K562 (cell line): ENCODE results near the gene CSF1R. TPM values are rescaled to one million over a fixed set of nuclear protein-coding genes. Genes with fewer than 3 reads are reported as not detected.

Experiments used
- ATAC-seq: fragments of 200-7000 bp; cut with Tn5 transposase; 3 replicates; pipeline ENCODE4 v1.9.1; 2020; ENCODE audit warnings: moderate library complexity
- BruUV-seq: library from RNA; stranded (reverse); fragments of 400-500 nt; replicated peaks from 2 replicates; lab custom pipeline; 2021; lab: Mats Ljungman, UMichigan
- CTCF ChIA-PET: fragments of 300-600 bp; formaldehyde crosslinking; extraction: SDS; loops from one replicate; lab custom pipeline; 2021; ENCODE audit warnings: low intra/inter-chr PET ratio; lab: Yijun Ruan, JAX
- POLR2A ChIA-PET: fragments of 300-600, 350-650 bp; sonication (Branson Sonifier 250); formaldehyde crosslinking; extraction: SDS; loops from one replicate; lab custom pipeline; 2021; ENCODE audit warnings: antibody characterized with exemption, inconsistent platforms; lab: Yijun Ruan, JAX
- DNase-seq, 4 experiments: peaks; one replicate each; pipeline versions ENCODE4 v3.0.0 to v3.0.0-alpha.2; 2011 to 2018; ENCODE audit warnings: low spot score in 3 of 4, mixed read lengths in 3 of 4; ENCODE audit errors: extremely low read depth in 1 of 4
- FAIRE-seq: peaks from 2 replicates; lab custom pipeline; 2011; peaks lifted over from hg19 to GRCh38; lab: Jason Lieb, UNC
- H2AFZ ChIP-seq: 2 replicates; pipeline ENCODE4 v1.6.0; 2011; ENCODE audit warnings: low read depth, low read length, control low read depth, inconsistent platforms
- H3K27ac ChIP-seq: fragments of 200-600 bp; 3 replicates; pipeline ENCODE4 v1.8.0; 2011; ENCODE audit warnings: low read depth, mild to moderate bottlenecking, control low read depth, inconsistent platforms, low read length, moderate library complexity, mixed read lengths; ENCODE audit errors: extremely low read depth
- H3K27me3 ChIP-seq, 2 experiments: fragments of 300-600 bp in 1 of 2; 2 replicates in 1 of 2; 3 replicates in 1 of 2; pipeline versions ENCODE4 v1.6.0 to v1.8.0; 2011; ENCODE audit warnings: inconsistent platforms in 2 of 2, low read length in 2 of 2, mild to moderate bottlenecking in 1 of 2, mixed read lengths in 1 of 2, moderate library complexity in 1 of 2; ENCODE audit not compliant: control insufficient read depth in 2 of 2, insufficient read depth in 2 of 2
- H3K36me3 ChIP-seq: fragments of 300-600 bp; 3 replicates; pipeline ENCODE4 v1.8.0; 2011; ENCODE audit warnings: mild to moderate bottlenecking, low read length, inconsistent platforms; ENCODE audit not compliant: control insufficient read depth, insufficient read depth
- H3K4me1 ChIP-seq, 2 experiments: fragments of 200-600 bp in 1 of 2; replicated peaks in 1 of 2; 2 replicates in 1 of 2; 3 replicates in 1 of 2; pipeline versions ENCODE4 v1.5.1 to v1.8.0; 2011; ENCODE audit warnings: inconsistent platforms in 2 of 2, low read length in 2 of 2, mild to moderate bottlenecking in 1 of 2, mixed read lengths in 1 of 2, moderate library complexity in 1 of 2; ENCODE audit not compliant: control insufficient read depth in 2 of 2, insufficient read depth in 2 of 2
- H3K4me2 ChIP-seq: 2 replicates; pipeline ENCODE4 v1.6.1; 2011; ENCODE audit warnings: low read length, control low read depth, inconsistent platforms, mixed read lengths; ENCODE audit not compliant: insufficient read depth
- H3K4me3 ChIP-seq: fragments of 200-600 bp; sonication (generic), shearing (Covaris generic); 2 replicates; pipeline ENCODE4 v1.5.1; 2016; ENCODE audit warnings: control low read depth, inconsistent platforms
- H3K79me2 ChIP-seq: fragments of 200-600 bp; 3 replicates; pipeline ENCODE4 v1.8.0; 2011; ENCODE audit warnings: low read length, inconsistent platforms; ENCODE audit not compliant: control insufficient read depth, insufficient read depth
- H3K9ac ChIP-seq, 2 experiments: 2 replicates each; pipeline versions ENCODE4 v1.6.0 to v1.6.1; 2011; ENCODE audit warnings: low read depth in 2 of 2, low read length in 2 of 2, control low read depth in 1 of 2, inconsistent platforms in 1 of 2, mild to moderate bottlenecking in 1 of 2, mixed read lengths in 1 of 2; ENCODE audit not compliant: insufficient read depth in 1 of 2
- H3K9me1 ChIP-seq: one replicate; pipeline ENCODE4 v1.6.0; 2011; ENCODE audit warnings: inconsistent platforms, mild to moderate bottlenecking, low read length, moderate library complexity; ENCODE audit not compliant: control insufficient read depth, insufficient read depth
- H3K9me3 ChIP-seq: replicated peaks from 2 replicates; pipeline ENCODE4 v1.5.1; 2011; ENCODE audit warnings: low read depth, low read length, inconsistent platforms; ENCODE audit not compliant: control insufficient read depth, insufficient read depth
- H4K20me1 ChIP-seq: replicated peaks from 2 replicates; pipeline ENCODE4 v1.6.1; 2011; ENCODE audit warnings: low read length, inconsistent platforms, mixed read lengths; ENCODE audit not compliant: control insufficient read depth, insufficient read depth
- CHD2 ChIP-seq: IDR thresholded peaks from 2 replicates; pipeline ENCODE4 v1.6.1; 2011; ENCODE audit warnings: low read depth, low read length
- LARP7 ChIP-seq: fragments of 450-650 bp; IDR thresholded peaks from 2 replicates; pipeline ENCODE4 v1.6.1; 2016
- PTTG1 ChIP-seq: fragments of 450-650 bp; IDR thresholded peaks from 2 replicates; pipeline ENCODE4 v1.6.1; 2016; ENCODE audit warnings: low read depth, mild to moderate bottlenecking, missing genetic modification characterization, missing compliant biosample characterization
- SRF ChIP-seq, 2 experiments: fragments of 250-450, 450-650 bp in 1 of 2; sonication (Bioruptor Pico) in 1 of 2; sonication (generic) in 1 of 2; formaldehyde crosslinking; IDR thresholded peaks; 2 replicates each; pipeline versions ENCODE4 v1.5.0 to v1.5.1; 2020 to 2022; ENCODE audit warnings: mild to moderate bottlenecking in 1 of 2, missing genetic modification reagents in 1 of 2
- ZNF316 ChIP-seq: fragments of 450-650 bp; IDR thresholded peaks from 2 replicates; pipeline ENCODE4 v1.6.1; 2016
- ZNF444 ChIP-seq: fragments of 250-450 bp; sonication (Bioruptor Pico); IDR thresholded peaks from 2 replicates; pipeline ENCODE4 v1.4.0; 2020; ENCODE audit warnings: mild to moderate bottlenecking, moderate library complexity
- ZNF584 ChIP-seq: fragments of 200-800 bp; sonication (Bioruptor generic); IDR thresholded peaks from 2 replicates; pipeline ENCODE4 v1.6.1; 2016; ENCODE audit warnings: low read depth, mild to moderate bottlenecking, missing genetic modification characterization, missing compliant biosample characterization
- WGBS: fragments of 100-300 bp; shearing (Covaris generic); methylation state at CpG from one replicate; pipeline ENCODE4 v1.1.6; 2016; ENCODE audit warnings: low coverage, mixed read lengths; ENCODE audit not compliant: insufficient coverage; ENCODE audit errors: missing lambda C conversion rate; 5-methylcytosine and 5-hydroxymethylcytosine counted together
- in situ Hi-C: fragments of 300-500 bp; cut with MboI; formaldehyde crosslinking; loops from 4 replicates; pipeline ENCODE4 v1.15.0; 2018; ENCODE audit warnings: inconsistent platforms, mixed read lengths
- intact Hi-C: fragments of 100-400 bp; cut with micrococcal nuclease; formaldehyde crosslinking; loops from 2 replicates; pipeline ENCODE4 v1.14.2; 2022
- polyA plus RNA-seq, 8 experiments: library from polyadenylated mRNA; depleted of rRNA in 4 of 8; stranded (reverse) in 5 of 8; unstranded in 3 of 8; fragments of >200 nt; fragmentation: Nextera tagmentation in 2 of 8; fragmentation: Illumina TruSeq in 1 of 8; extraction: Ambion mirVana in 2 of 8; extraction: Trizol in 1 of 8; gene quantifications; 2 replicates each; pipeline versions ENCODE4 v1.2.1 to v1.2.3, GENCODE V29; 2011 to 2014; ENCODE audit warnings: inconsistent platforms in 1 of 8, missing spikeins in 1 of 8
- total RNA-seq, 7 experiments: library from RNA; depleted of rRNA in 6 of 7; stranded (reverse); fragments of >200 nt in 6 of 7; fragmentation: Illumina TruSeq in 2 of 7; extraction: Trizol in 2 of 7; gene quantifications; 2 replicates each; pipeline versions ENCODE4 v1.2.1 to v1.2.3, GENCODE V29; 2011 to 2021; ENCODE audit warnings: low replicate concordance in 1 of 7
- TF ChIP-seq, protein P1 (sequence below): IDR thresholded peaks from 2 replicates; pipeline ENCODE4 v1.6.1; 2016; ENCODE audit warnings: missing genetic modification characterization, missing compliant biosample characterization
- TF ChIP-seq, protein P2 (sequence below): fragments of 450-650 bp; IDR thresholded peaks from 2 replicates; pipeline ENCODE4 v1.6.1; 2017; ENCODE audit warnings: mild to moderate bottlenecking, moderate library complexity

The CSF1R gene
- total and polyA plus RNA-seq, 9 of the 15 experiments (the other 6 are each of a cell fraction or from before 2014, with no cell fraction given), result 0.03 to 0.64 (median 0.20) TPM; not detected in 6

GRCh38 chr5:150097152-150097551, 10.8 kb upstream of the CSF1R start:
- POLR2A ChIA-PET, result interaction anchor here (0.9 kb wide), 1 partner anchor 12 kb away, joined by 3 read pairs; no protein-coding TSS in a partner anchor
- H2AFZ ChIP-seq, result no peak overlapping the region
- no peak for FAIRE-seq
- no peaks in the 10 kb centered on the region for H3K79me2 ChIP-seq
- H3K4me1 ChIP-seq, result no peaks in the 10 kb centered on the region
- intact Hi-C loops (no loop called here), in situ Hi-C loops (no loop called here)
- no peak overlapping the region for H3K27ac ChIP-seq
- H3K27me3 ChIP-seq, result peaks cover 1 to 13% of the 10 kb centered on the region in 2 experiments; a peak in 4 of 5 replicates
- no peak overlapping the region for H3K4me2 ChIP-seq
- no peak overlapping the region for H3K4me3 ChIP-seq
- no peak overlapping the region for H3K9ac ChIP-seq
- H3K36me3 ChIP-seq, result no peaks in the 10 kb centered on the region
- TF ChIP-seq, protein P1, sequence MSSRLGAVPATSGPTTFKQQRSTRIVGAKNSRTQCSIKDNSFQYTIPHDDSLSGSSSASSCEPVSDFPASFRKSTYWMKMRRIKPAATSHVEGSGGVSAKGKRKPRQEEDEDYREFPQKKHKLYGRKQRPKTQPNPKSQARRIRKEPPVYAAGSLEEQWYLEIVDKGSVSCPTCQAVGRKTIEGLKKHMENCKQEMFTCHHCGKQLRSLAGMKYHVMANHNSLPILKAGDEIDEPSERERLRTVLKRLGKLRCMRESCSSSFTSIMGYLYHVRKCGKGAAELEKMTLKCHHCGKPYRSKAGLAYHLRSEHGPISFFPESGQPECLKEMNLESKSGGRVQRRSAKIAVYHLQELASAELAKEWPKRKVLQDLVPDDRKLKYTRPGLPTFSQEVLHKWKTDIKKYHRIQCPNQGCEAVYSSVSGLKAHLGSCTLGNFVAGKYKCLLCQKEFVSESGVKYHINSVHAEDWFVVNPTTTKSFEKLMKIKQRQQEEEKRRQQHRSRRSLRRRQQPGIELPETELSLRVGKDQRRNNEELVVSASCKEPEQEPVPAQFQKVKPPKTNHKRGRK, result peak; percentile 88
- TF ChIP-seq LARP7, result no peak
- no peaks in the 10 kb centered on the region for H3K9me1 ChIP-seq
- ATAC-seq, result no peak
- H4K20me1 ChIP-seq, result no peaks in the 10 kb centered on the region
- no peak for DNase-seq
- CTCF ChIA-PET, result no interaction called here
- H3K9me3 ChIP-seq, result no peaks in the 10 kb centered on the region
- no TSS peak for BruUV-seq

DNA sequence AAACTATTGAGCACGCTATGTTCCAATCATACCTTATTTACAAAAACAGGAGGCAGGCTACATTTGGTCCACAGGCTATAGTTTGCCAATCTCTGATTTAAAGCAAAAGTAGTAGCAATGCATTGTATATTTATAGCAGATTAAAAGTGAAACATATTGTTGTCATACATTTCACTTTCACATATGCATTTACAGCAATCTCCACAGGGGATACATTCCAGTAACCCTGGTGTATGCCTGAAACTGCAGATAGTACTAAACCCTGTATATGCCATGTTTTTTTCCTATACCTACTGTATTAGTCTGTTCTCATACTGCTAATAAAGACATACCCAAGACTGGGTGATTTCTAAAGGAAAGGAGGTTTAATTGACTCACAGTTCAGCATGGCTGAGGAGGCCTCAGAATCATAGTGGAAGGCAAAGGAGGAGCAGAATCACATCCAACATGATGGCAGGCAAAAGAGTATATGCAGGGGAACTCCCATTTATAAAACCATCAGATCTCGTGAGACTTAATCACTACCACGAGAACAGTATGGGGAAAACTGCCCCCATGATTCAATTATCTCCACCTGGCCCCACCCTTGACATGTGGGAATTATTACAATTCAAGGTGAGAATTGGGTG, 5.9 kb upstream of the CSF1R start:
- no TSS peak for BruUV-seq
- WGBS, result 2% methylated on average over 3 of the region's 3 CpGs
- FAIRE-seq, result no peak
- no peak for DNase-seq
- Histone ChIP-seq H3K9me3 (no peaks in the 10 kb centered on the region), H3K9ac (no peak overlapping the region), H3K27ac (no peak overlapping the region), H3K4me3 (no peak overlapping the region), H3K27me3 (peaks cover 13 to 18% of the 10 kb centered on the region in 2 experiments; a peak in 4 of 5 replicates), H3K36me3 (no peaks in the 10 kb centered on the region), H3K4me2 (no peak overlapping the region), H3K9me1 (no peaks in the 10 kb centered on the region), H4K20me1 (no peaks in the 10 kb centered on the region), H3K4me1 (no peaks in the 10 kb centered on the region), H2AFZ (no peak overlapping the region), H3K79me2 (no peaks in the 10 kb centered on the region)
- ChIA-PET POLR2A (interaction anchor here (0.6 kb wide), 1 partner anchor 326 kb away, joined by 3 read pairs; no protein-coding TSS in a partner anchor), CTCF (no interaction called here)
- in situ Hi-C loops, result no loop called here
- intact Hi-C loops, result no loop called here
- no peak for TF ChIP-seq ZNF316
- TF ChIP-seq ZNF444 (CRISPR knock-in tag), result no peak
- no peak for TF ChIP-seq ZNF584 (CRISPR knock-in tag)
- TF ChIP-seq PTTG1, result no peak
- TF ChIP-seq SRF (CRISPR knock-in tag; IDR thresholded peaks at IDR 0.05), result no peak
- TF ChIP-seq, protein P2, sequence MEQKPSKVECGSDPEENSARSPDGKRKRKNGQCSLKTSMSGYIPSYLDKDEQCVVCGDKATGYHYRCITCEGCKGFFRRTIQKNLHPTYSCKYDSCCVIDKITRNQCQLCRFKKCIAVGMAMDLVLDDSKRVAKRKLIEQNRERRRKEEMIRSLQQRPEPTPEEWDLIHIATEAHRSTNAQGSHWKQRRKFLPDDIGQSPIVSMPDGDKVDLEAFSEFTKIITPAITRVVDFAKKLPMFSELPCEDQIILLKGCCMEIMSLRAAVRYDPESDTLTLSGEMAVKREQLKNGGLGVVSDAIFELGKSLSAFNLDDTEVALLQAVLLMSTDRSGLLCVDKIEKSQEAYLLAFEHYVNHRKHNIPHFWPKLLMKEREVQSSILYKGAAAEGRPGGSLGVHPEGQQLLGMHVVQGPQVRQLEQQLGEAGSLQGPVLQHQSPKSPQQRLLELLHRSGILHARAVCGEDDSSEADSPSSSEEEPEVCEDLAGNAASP, result no peak
- 0 out of 2 replicates have a peak, but pooled peaks have one; percentile 40 for TF ChIP-seq CHD2
- ATAC-seq, result no peak
